Stimulated activated CD8-positive, alpha-beta memory T cell treated with anti-CD3 and anti-CD28 coated beads, Interleukin-2, amount 100 ng/mL, for 1 hour (primary cell): ENCODE data around the gene SERPINB8.

Source experiments
- DNase-seq, 2 donors: peaks; one replicate each; pipeline ENCODE4 v3.0.0-alpha.2; 2020; ENCODE audit warnings: low read depth in 2 of 2

Gene SERPINB8

GRCh38 chr18:63965716-63966330 lies 4.1 kb upstream of the SERPINB8 start:
- DNase-seq: no peak

GRCh38 chr18:63970809-63971205 lies 926 bp downstream of the SERPINB8 start:
- DNase-seq: no peak

DNA sequence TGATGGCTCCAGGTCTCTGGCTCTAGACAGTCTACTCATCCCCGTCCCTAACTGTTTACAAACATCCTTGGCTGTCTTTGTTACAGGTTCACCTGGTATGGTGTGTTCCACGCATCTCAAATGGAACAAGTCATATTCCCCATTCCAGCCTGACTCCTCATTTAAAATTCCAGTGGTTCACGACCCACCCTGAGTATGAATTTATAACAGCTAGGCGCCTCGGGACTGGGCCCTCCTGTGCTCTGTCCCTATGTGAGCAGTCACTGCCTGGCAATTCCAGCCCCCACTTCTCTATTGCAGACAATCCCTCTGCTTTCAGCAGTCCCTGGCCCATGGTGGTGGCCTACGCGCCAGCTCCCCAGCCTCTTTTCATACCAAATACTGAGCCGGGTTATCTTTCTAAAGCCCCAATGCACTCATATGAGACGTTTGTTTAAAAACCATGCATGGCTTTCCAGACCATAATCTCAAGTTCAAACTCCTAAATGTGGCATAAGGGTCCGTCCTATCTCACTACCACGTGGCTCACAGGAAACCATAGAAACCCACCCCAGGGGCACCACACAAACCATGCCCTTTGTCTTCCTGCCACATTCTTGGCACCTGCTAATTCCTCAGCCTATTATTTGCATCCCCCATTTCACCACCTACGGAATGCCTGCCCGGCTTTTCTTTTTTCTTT lies 1.6 kb downstream of the SERPINB8 start:
- no peak for DNase-seq

GRCh38 chr18:63972002-63972376 lies 2.1 kb downstream of the SERPINB8 start:
- no peak for DNase-seq

GRCh38 chr18:63974991-63975390 lies 5.1 kb downstream of the SERPINB8 start:
- no peak for DNase-seq

DNA sequence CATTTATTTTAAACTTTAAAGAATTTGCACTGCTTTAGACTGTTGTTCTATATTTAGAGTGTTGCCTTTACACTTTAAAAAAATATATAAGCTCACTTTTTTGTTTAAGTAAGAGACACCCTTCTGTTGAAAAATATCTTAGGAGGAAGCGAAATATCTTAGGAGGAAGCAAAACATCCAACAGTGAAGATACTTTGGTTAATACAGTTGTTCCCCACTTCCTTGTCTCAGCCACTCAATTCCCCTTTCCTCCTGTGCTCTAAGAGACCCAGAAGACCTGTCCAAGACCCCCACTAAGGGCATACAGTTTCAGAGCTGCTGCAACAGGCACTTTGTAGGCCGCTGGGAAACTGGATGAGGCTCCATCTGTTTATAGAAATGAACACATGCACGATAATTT lies 5.7 kb downstream of the SERPINB8 start:
- DNase-seq: no peak

DNA sequence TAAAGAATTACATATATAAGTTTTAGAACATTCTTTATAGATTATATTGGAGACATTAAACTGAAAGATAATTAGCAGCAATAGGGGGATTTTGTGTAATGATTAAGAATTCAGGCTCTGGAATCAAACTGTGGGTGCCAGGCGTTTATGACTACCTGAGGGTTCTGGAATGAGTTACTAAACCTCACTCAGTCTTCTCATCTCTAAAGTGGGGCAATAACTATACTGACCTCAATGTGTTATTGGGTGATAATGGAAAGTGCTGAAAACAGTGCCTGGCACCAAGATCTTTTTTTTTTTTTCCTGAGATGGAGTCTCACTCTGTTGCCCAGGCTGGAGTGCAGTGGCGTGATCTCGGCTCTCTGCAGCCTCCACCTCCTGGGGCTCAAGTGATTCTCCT lies 7.2 kb downstream of the SERPINB8 start:
- DNase-seq: no peak

GRCh38 chr18:63979409-63979920 lies 9.6 kb downstream of the SERPINB8 start:
- DNase-seq: no peak

DNA sequence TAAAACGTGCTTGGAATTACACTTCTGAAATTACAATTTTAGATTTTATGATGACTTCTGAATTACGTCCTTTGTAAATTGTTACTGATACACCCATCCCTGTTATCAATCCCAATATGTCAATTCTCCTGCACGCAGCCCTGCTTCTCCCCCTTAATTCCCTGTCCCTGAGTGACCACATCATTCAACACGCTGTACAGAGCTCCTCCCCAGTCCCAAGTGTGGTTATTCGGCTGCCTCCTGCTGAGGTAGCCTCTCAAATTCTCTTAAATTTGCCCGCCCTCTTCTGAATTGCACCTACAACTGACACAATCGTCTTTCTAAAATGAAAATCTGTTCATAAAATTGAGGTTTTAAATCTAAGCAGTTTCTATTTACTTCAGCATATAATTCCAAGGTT lies 10.1 kb downstream of the SERPINB8 start:
- no peak for DNase-seq

GRCh38 chr18:63980896-63981460 lies 11.1 kb downstream of the SERPINB8 start:
- no peak for DNase-seq

- DNase-seq: no peak
Observed at GRCh38 chr18:63981719-63982118, 11.8 kb downstream of the SERPINB8 start.

DNA sequence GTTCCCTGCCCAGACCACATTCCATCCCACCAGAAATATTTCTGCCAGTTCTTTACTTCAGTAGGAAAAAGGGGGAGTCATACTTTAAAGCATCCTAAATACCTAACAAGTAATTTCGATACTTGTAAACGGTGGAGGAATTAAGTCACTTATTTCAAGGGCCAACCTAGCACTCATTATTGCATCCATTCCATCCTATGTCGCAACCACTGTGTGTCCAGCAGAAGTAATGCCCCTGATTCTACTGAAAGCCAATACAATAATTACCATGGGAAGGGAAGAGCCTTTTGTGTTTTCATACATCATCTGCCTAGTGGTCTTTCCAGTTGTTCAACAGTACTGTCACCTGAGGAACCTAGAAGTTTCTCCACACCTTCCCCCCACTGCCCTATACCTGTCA lies 12.5 kb downstream of the SERPINB8 start:
- DNase-seq: no peak

GRCh38 chr18:63986885-63987284 lies 17.0 kb downstream of the SERPINB8 start:
- no peak for DNase-seq

DNA sequence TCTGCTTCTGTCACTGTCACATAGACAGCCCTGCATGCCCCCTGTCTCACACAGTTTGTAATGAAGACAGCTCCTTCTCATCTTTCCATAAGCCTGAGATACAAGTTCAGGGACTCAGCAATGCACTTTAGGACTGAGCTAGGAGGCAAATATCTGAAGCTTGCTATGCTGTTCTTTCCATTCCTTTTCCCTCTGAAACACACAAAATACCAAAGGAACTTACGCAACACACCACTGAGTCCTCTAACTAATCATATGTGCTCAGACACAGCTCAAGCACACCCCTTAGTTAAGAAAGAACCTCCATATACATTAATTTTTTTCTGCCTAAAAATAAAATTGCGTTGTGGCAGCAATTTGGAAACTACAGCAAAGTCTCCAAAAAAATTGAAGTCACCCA lies 17.9 kb downstream of the SERPINB8 start:
- DNase-seq: no peak

GRCh38 chr18:63992751-63993150 lies 22.9 kb downstream of the SERPINB8 start:
- DNase-seq: no peak

- peak in 1 of 2 donors; percentile 5 for DNase-seq
Observed at GRCh38 chr18:63994783-63995399, 25.0 kb downstream of the SERPINB8 start.

DNA sequence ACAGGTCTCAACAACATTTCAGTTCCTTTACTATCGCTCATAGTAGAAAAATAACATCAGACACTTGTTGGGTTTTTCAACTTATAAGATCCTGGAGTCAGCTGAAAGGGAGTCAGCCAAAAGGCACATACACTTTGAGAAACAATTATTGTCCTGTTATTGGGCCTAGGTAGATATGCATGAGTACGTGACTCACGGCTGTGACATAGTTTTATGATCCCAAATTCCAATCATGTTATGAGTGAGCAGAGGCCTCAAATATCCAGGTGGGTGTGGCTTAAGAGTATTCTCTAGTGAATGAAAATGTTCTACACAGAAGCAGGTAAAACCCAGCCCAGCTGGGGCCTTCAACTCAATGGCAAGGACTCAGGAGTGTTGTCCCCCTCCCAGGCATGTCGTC lies 27.2 kb downstream of the SERPINB8 start:
- no peak for DNase-seq

DNA sequence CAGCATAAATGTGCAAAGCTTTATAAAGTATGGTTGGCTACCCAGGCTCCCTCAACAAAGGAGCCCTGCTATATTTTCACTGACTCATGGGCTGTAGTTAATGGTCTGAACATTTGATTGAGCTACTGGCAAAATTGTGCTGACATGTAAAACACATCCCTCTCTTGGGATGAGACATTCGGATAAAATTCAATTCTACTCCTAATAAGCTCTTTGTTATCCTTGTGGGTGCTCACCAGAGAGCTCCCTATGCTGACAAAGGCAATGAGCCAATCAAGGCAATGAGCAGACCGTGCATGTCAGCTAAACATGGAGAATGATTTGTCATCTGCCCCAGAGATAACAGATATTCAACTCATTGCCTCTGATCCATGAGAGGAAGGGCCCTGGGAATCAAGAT lies 27.7 kb downstream of the SERPINB8 start:
- DNase-seq: no peak

- no peak for DNase-seq
Observed at GRCh38 chr18:63999871-64000270, 30.0 kb downstream of the SERPINB8 start.

DNA sequence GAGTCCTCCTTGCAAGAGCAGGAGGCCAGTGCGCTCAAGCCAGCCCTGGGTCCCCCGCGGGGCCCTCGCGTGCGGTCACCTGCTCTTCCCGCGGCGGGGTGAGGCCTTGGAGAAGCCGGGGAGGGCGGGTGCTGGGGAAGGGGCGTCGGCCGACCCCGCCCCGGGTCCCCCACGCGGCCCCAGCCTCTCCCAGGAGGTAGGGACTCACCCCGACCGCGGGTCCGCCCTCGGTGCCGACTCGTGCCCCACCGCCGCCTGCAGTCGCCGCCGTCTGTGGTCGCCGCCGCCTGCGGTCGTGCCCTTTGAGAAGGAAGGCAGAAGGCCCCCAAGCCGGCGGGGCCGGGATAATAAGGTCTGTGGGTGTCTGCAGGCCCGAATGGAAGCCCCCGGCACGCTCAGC lies 32.7 kb downstream of the SERPINB8 start:
- DNase-seq: no peak

DNA sequence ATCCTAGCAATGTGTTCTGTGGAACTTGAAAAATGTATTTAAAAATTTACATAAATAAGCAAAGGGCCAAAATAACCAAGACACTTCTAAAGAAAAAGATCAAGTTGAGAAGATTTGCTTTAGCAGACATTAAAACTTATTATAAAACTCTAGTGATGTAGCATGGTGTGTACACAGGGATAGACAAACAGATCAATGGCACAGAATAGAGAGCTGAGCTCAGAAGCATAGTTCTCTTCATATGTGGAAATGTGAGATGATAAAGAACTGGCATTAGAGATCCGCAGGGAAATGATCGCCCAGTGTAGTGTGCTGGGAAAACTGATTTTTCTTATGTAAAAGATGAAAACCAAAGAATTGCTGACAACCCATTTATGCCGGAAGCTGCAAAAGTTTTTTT lies 39.4 kb downstream of the SERPINB8 start:
- DNase-seq: no peak

- no peak for DNase-seq
Observed at GRCh38 chr18:64011513-64011912, 41.6 kb downstream of the SERPINB8 start.

DNA sequence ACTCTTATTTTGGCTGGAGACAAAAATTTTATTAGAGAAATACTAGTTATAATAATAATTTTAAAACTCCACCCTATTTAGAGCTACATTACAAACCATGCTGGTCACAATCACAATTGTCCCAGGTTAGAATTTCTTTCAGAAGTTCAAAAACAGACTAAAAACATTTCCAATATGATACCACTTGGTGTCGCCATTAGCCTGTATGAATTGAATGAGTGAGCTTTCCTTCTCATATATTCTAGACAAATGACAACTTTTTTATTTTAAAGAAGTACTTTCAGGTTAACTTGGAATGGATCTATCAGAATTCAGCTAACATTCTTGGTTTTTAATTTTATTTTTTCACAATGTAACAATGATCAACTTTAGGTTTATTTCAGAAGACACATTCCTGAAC lies 48.0 kb downstream of the SERPINB8 start:
- DNase-seq: no peak
